MCF 10A (cell line): ENCODE measurements around the gene NDUFS8. TPM values are rescaled to one million over a fixed set of nuclear protein-coding genes. Genes with fewer than 3 reads are reported as not detected.

Experiments
- BruUV-seq: library from RNA; stranded (reverse); fragments of 400-500 nt; replicated peaks from 2 replicates; lab custom pipeline; 2021; lab: Mats Ljungman, UMichigan
- CTCF ChIA-PET: fragments of 300-600 bp; sonication (Branson Sonifier 250); formaldehyde crosslinking; extraction: SDS; loops from one replicate; lab custom pipeline; 2021; ENCODE audit warnings: antibody characterized with exemption, inconsistent platforms; lab: Yijun Ruan, JAX
- POLR2A ChIA-PET: fragments of 300-600, 350-650 bp; sonication (Branson Sonifier 250); formaldehyde crosslinking; extraction: SDS; loops from one replicate; lab custom pipeline; 2020; ENCODE audit warnings: antibody characterized with exemption, inconsistent platforms; lab: Yijun Ruan, JAX
- DNase-seq: peaks from one replicate; pipeline ENCODE4 v3.0.0-alpha.2; 2018; ENCODE audit not compliant: unreplicated experiment
- H3K27ac Mint-ChIP-seq: one replicate; pipeline ENCODE4 v1.8.0; 2022; ENCODE audit warnings: mild to moderate bottlenecking, low read depth, mixed read lengths; ENCODE audit not compliant: unreplicated experiment
- H3K27me3 Mint-ChIP-seq: one replicate; pipeline ENCODE4 v1.8.0; 2022; ENCODE audit warnings: mixed read lengths; ENCODE audit not compliant: insufficient read depth, unreplicated experiment
- H3K36me3 Mint-ChIP-seq: one replicate; pipeline ENCODE4 v1.8.0; 2022; ENCODE audit warnings: mild to moderate bottlenecking, moderate library complexity, mixed read lengths; ENCODE audit not compliant: insufficient read depth, unreplicated experiment
- H3K4me1 Mint-ChIP-seq: one replicate; pipeline ENCODE4 v1.8.0; 2022; ENCODE audit warnings: mixed read lengths; ENCODE audit not compliant: insufficient read depth, unreplicated experiment
- H3K4me3 Mint-ChIP-seq: one replicate; pipeline ENCODE4 v1.8.0; 2022; ENCODE audit warnings: mild to moderate bottlenecking, moderate library complexity, mixed read lengths; ENCODE audit not compliant: unreplicated experiment
- H3K9me3 Mint-ChIP-seq: one replicate; pipeline ENCODE4 v1.8.0; 2022; ENCODE audit warnings: mixed read lengths; ENCODE audit not compliant: unreplicated experiment
- intact Hi-C: fragments of 100-400 bp; cut with micrococcal nuclease; formaldehyde crosslinking; loops from 2 replicates; pipeline ENCODE4 v1.14.1; 2022
- total RNA-seq: library from RNA; stranded (reverse); gene quantifications from 2 replicates; pipeline ENCODE4 v1.2.3, GENCODE V29; 2022
- TF ChIP-seq, protein P1 (sequence below): fragments of 200-600 bp; IDR thresholded peaks from one replicate; pipeline ENCODE4 v1.8.0; 2022; ENCODE audit warnings: antibody characterized with exemption, mild to moderate bottlenecking; ENCODE audit not compliant: unreplicated experiment

NDUFS8 gene
- total RNA-seq, 1 experiment from 2014 or later = 211 TPM

DNA sequence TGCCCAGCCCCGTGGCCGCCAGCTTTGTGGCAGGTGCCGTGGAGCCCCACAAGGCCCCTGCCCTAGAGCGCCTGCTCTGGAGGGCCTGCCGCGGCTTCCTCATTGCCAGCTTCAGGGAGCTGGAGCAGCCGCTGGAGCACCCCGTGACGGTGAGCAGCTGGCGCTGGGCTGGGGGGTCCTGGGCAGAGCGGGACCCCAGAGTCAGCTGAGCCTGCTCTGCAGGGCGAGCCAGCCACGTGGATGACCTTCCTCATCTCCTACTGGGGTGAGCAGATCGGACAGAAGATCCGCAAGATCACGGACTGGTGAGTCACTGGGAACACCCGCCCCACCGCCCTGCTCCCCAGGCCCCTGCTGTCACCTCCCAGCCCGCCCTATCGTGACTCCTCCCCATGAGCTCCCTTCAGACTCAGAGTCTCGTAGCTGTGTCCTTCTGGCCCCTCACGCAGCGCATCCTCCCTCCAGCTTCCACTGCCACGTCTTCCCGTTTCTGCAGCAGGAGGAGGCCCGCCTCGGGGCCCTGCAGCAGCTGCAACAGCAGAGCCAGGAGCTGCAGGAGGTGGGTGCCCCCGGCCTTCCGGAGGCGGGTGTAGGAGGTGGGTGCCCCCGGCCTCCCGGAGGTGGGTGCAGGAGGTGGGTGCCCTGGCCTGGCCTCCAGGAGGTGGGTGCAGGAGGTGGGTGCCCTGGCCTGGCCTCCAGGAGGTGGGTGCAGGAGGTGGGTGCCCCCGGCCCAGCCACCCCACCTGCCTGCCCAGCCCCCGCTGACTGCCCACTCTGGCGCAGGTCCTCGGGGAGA is 13.1 kb downstream of the NDUFS8 start:
- POLR2A ChIA-PET = interaction anchor here (0.6 kb wide), 1 partner anchor 912 kb away, joined by 3 read pairs; no protein-coding TSS in a partner anchor
- no peaks in the 10 kb centered on the region for H3K36me3 Mint-ChIP-seq
- no peaks in the 10 kb centered on the region for H3K9me3 Mint-ChIP-seq
- TF ChIP-seq, protein P1, sequence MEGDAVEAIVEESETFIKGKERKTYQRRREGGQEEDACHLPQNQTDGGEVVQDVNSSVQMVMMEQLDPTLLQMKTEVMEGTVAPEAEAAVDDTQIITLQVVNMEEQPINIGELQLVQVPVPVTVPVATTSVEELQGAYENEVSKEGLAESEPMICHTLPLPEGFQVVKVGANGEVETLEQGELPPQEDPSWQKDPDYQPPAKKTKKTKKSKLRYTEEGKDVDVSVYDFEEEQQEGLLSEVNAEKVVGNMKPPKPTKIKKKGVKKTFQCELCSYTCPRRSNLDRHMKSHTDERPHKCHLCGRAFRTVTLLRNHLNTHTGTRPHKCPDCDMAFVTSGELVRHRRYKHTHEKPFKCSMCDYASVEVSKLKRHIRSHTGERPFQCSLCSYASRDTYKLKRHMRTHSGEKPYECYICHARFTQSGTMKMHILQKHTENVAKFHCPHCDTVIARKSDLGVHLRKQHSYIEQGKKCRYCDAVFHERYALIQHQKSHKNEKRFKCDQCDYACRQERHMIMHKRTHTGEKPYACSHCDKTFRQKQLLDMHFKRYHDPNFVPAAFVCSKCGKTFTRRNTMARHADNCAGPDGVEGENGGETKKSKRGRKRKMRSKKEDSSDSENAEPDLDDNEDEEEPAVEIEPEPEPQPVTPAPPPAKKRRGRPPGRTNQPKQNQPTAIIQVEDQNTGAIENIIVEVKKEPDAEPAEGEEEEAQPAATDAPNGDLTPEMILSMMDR = no peak
- CTCF ChIA-PET = no interaction called here
- BruUV-seq = no TSS peak
- H3K4me1 Mint-ChIP-seq = no peaks in the 10 kb centered on the region
- no peak overlapping the region for H3K27ac Mint-ChIP-seq
- intact Hi-C loops = no loop called here
- H3K27me3 Mint-ChIP-seq = no peaks in the 10 kb centered on the region
- DNase-seq = no peak
- no peak overlapping the region for H3K4me3 Mint-ChIP-seq

DNA sequence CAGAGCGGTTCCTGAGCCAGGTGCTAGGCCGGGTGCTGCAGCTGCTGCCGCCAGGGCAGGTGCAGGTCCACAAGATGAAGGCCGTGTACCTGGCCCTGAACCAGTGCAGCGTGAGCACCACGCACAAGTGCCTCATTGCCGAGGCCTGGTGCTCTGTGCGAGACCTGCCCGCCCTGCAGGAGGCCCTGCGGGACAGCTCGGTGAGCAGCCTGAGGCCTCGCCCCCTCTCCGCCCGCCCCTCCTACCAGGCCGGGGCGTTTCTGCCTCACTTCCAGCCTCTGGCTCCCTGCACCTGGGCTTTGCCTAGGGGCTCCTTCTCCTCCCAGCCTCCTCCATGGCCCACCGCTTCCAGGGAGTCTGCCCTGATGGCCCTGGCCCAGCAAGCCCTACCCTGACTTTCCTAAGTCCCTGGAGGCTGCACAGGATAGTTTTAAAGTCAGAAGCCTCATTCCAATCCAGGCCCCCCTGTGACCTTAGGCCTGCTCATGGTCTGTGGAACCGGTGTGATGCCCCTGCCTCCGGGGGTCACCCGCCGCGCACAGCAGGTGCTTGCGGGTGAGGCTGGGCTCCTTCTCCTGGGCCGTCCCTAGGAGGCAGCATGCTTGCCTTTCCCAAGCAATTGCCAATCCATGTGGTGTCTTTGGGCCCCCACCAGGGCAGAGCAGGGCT is 13.8 kb downstream of the NDUFS8 start:
- no peaks in the 10 kb centered on the region for H3K27me3 Mint-ChIP-seq
- POLR2A ChIA-PET = no interaction called here
- intact Hi-C loops = no loop called here
- no peaks in the 10 kb centered on the region for H3K4me1 Mint-ChIP-seq
- H3K27ac Mint-ChIP-seq = no peak overlapping the region
- H3K36me3 Mint-ChIP-seq = no peaks in the 10 kb centered on the region
- BruUV-seq = no TSS peak
- no peaks in the 10 kb centered on the region for H3K9me3 Mint-ChIP-seq
- DNase-seq = no peak
- CTCF ChIA-PET = no interaction called here
- H3K4me3 Mint-ChIP-seq = no peak overlapping the region
- TF ChIP-seq, protein P1 = no peak

DNA sequence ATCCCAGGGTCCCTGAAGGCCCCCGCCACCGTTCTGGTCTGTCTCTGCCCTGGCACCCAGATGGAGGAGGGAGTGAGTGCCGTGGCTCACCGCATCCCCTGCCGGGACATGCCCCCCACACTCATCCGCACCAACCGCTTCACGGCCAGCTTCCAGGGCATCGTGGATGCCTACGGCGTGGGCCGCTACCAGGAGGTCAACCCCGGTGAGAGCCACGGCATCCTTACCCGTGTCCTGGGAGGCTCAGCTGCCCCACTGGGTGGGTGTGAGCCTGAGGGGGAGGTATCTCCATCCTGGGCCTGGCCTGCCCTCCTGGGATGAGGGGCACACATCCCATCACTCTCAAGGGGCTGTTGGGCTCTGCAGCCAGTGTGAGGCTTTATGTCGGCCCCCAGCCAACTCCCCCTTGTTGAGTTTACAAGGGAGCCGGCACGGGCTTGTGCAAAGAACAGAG is 14.4 kb downstream of the NDUFS8 start:
- BruUV-seq = no TSS peak
- TF ChIP-seq, protein P1 = no peak
- ChIA-PET CTCF (interaction anchor here (0.6 to 0.8 kb wide), 3 partner anchors 35 to 394 kb away, joined by 3 to 6 read pairs (median 3); partner anchors contain the start of gene ALDH3B1), POLR2A (no interaction called here)
- Mint-ChIP-seq H3K27ac (no peak overlapping the region), H3K27me3 (no peaks in the 10 kb centered on the region), H3K4me1 (no peaks in the 10 kb centered on the region), H3K36me3 (no peaks in the 10 kb centered on the region), H3K9me3 (no peaks in the 10 kb centered on the region), H3K4me3 (no peak overlapping the region)
- no peak for DNase-seq
- intact Hi-C loops = no loop called here
